ENCODE results near the gene OTOP2.

The OTOP2 gene

GRCh38 chr17:74925242-74925641, 1.2 kb downstream of the OTOP2 start:
- no peak for DNase-seq (ENCODE audit: low spot score)
- TF ChIP-seq CTCF (IDR thresholded peaks at IDR 0.05; ENCODE audit: borderline replicate concordance, control extremely low read depth, extremely low read depth, insufficient read depth, missing control alignments), result no peak
- in situ Hi-C loops (cut with MboI; ENCODE audit: low sequenced_read_pairs, unreplicated experiment), result no loop called here

GRCh38 chr17:74928786-74929185, 4.7 kb downstream of the OTOP2 start:
- TF ChIP-seq CTCF (IDR thresholded peaks at IDR 0.05; ENCODE audit: borderline replicate concordance, control extremely low read depth, extremely low read depth, insufficient read depth, missing control alignments), result no peak
- DNase-seq (ENCODE audit: low spot score), result no peak
- in situ Hi-C loops (cut with MboI; ENCODE audit: low sequenced_read_pairs, unreplicated experiment), result no loop called here

GRCh38 chr17:74930535-74931036, 6.5 kb downstream of the OTOP2 start:
- no peak for TF ChIP-seq CTCF (IDR thresholded peaks at IDR 0.05; ENCODE audit: borderline replicate concordance, control extremely low read depth, extremely low read depth, insufficient read depth, missing control alignments)
- in situ Hi-C loops (cut with MboI; ENCODE audit: low sequenced_read_pairs, unreplicated experiment), result no loop called here
- DNase-seq (ENCODE audit: low spot score), result no peak

- TF ChIP-seq CTCF (IDR thresholded peaks at IDR 0.05; ENCODE audit: borderline replicate concordance, control extremely low read depth, extremely low read depth, insufficient read depth, missing control alignments), result no peak
- in situ Hi-C loops (cut with MboI; ENCODE audit: low sequenced_read_pairs, unreplicated experiment), result no loop called here
- no peak for DNase-seq (ENCODE audit: low spot score)
Measured at GRCh38 chr17:74935048-74935447, 11.0 kb downstream of the OTOP2 start.

GRCh38 chr17:74935585-74936469, 11.8 kb downstream of the OTOP2 start, which contains the start of gene OTOP3:
Gene OTOP3, plus strand, starts transcription at chr17:74935898. Its CDS starts 24 bp downstream, at chr17:74935922.
- DNase-seq (ENCODE audit: low spot score), result no peak
- in situ Hi-C loops (cut with MboI; ENCODE audit: low sequenced_read_pairs, unreplicated experiment), result no loop called here
- TF ChIP-seq CTCF (IDR thresholded peaks at IDR 0.05; ENCODE audit: borderline replicate concordance, control extremely low read depth, extremely low read depth, insufficient read depth, missing control alignments), result no peak

- TF ChIP-seq CTCF (IDR thresholded peaks at IDR 0.05; ENCODE audit: borderline replicate concordance, control extremely low read depth, extremely low read depth, insufficient read depth, missing control alignments), result no peak
- no peak for DNase-seq (ENCODE audit: low spot score)
Measured at GRCh38 chr17:74936470-74936799, 12.4 kb downstream of the OTOP2 start.

More at GRCh38 chr17:74936470-74936799, 12.4 kb downstream of the OTOP2 start:
- in situ Hi-C loops (cut with MboI; ENCODE audit: low sequenced_read_pairs, unreplicated experiment), result no loop called here
